KOPT-K1 (cell line): ENCODE measurements around the gene APC2.
"Not testable (repeated sequence)": the region's sequence is repeated elsewhere in the genome, so short reads cannot be mapped to it uniquely, and the experiment has no call there.

Experiments used
- H3K27ac ChIP-seq: fragments of 200-600 bp; sonication (generic); 2 replicates; pipeline ENCODE4 v1.5.1; 2016; ENCODE audit warnings: antibody characterized with exemption, mild to moderate bottlenecking, low read depth, low read length; ENCODE audit not compliant: poor library complexity, severe bottlenecking
- H3K36me3 ChIP-seq: fragments of 200-600 bp; sonication (generic); 2 replicates; pipeline ENCODE4 v1.5.1; 2017; ENCODE audit warnings: antibody characterized with exemption, mild to moderate bottlenecking, low read length, moderate library complexity; ENCODE audit not compliant: insufficient read depth
- H3K9me3 ChIP-seq: fragments of 200-600 bp; sonication (generic); 2 replicates; pipeline ENCODE4 v1.5.1; 2017; ENCODE audit warnings: antibody characterized with exemption, low read length, mild to moderate bottlenecking; ENCODE audit not compliant: insufficient read depth, poor library complexity, severe bottlenecking

The APC2 gene

DNA sequence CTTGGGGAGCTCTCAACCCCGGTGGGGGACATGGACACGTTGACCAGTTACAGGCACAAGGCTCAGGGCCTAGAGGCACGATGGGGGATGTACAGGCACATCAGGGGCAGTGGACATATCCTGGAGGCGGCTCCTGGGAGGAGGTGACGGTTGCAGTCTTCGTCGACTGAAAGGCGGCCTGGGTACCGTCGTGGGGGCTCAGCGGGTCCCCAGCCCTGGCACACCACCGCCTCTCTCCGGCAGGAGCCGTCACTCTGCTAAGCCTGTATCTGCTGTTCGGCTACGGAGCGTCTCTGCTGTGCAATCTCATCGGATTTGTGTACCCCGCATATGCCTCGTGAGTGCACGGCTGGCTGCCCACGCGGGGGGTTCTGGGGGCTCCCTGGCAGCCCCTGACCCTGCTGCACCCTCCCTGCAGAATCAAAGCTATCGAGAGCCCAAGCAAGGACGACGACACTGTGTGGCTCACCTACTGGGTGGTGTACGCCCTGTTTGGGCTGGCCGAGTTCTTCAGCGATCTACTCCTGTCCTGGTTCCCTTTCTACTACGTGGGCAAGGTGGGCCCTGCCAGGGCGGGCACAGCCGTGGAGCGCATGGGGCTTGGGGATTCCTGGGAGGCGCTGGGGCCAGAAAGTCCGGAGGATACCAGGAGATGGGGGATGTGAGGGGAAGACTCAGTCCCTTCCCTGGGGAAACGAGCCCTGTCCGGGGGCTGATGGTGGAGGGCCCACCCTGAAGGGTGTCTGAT is 45.3 kb downstream of the APC2 start:
- Histone ChIP-seq H3K36me3 (no peaks in the 10 kb centered on the region), H3K27ac (no peak overlapping the region), H3K9me3 (no peaks in the 10 kb centered on the region)

DNA sequence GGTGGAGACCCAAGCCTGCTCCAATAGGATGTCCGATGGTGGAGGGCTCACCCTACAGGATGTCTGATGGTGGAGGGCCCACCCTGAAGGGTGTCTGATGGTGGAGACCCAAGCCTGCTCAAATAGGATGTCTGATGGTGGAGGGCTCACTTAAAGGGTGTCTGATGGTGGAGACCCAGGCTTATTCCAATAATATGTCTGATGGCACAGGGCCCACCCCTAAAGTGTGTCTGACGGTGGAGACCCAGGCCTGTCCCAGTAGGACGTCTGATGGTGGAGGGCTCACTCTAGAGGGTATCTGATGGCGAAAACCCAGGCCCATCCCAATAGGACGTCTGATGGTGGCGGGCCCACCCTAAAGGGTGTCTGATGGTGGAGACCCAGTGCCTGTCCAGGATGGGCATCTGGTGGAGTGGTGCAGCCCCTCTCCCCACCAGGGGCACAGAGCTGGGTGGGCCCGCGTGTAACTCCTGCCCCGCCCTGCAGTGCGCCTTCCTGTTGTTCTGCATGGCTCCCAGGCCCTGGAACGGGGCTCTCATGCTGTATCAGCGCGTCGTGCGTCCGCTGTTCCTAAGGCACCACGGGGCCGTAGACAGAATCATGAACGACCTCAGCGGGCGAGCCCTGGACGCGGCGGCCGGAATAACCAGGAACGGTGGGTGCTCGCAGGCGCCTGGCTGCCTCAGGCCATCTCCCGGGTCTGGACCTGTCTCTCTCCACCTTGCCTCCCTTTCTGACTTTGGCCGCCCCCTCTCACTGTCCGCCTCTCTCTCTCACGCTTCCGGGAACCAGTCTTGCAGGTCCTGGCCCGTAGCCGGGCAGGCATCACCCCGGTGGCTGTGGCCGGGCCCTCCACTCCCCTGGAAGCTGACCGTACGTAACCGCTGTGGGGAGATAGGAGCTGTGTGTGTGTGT is 46.1 kb downstream of the APC2 start:
- no peaks in the 10 kb centered on the region for H3K36me3 ChIP-seq
- no peak overlapping the region for H3K27ac ChIP-seq

DNA sequence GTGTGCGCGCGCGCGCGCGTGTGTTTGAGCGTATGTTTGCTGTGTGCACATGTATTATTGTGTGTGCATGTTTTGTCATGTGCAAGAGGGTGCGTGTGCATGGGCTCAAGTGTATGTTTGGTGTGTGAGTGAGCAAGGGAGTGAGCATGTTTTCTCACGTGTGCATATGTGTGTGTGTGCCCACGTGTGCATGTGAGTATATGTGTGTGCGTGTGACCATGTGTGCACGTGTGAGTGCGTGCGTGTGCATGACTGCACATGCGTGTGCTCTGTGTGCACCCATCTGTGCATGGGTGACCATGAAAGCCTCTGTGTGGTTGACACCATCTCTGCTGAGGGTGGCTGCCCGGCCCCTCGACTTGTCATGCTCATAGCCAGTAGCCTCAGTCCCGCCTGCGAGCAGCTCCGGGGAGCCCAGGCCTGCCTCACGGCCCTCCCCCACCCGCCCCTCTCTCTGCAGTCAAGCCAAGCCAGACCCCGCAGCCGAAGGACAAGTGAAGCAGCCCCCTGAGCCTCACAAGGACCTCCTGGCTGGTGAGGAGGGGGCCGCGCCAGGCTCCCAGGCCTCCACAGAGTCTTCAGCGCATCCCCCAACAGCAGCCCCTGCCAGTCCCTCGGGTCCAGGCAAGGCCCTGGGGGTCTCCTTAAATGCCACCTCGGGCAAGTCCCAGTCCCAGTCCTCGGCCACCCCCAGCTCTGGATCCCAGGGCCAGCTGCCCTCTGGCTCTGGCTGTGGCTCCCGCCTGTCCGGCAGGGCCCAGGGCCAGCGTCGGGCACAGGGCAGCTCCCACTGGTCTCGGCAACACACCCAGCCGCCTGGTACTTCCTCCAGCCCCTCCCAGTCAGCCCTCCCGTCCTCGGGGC is 47.0 kb downstream of the APC2 start:
- H3K9me3 ChIP-seq: no peaks in the 10 kb centered on the region
- no peak overlapping the region for H3K27ac ChIP-seq
- H3K36me3 ChIP-seq: no peaks in the 10 kb centered on the region

More for the DNA sequence above, 46.1 kb downstream of the APC2 start:
- H3K9me3 ChIP-seq: no peaks in the 10 kb centered on the region

DNA sequence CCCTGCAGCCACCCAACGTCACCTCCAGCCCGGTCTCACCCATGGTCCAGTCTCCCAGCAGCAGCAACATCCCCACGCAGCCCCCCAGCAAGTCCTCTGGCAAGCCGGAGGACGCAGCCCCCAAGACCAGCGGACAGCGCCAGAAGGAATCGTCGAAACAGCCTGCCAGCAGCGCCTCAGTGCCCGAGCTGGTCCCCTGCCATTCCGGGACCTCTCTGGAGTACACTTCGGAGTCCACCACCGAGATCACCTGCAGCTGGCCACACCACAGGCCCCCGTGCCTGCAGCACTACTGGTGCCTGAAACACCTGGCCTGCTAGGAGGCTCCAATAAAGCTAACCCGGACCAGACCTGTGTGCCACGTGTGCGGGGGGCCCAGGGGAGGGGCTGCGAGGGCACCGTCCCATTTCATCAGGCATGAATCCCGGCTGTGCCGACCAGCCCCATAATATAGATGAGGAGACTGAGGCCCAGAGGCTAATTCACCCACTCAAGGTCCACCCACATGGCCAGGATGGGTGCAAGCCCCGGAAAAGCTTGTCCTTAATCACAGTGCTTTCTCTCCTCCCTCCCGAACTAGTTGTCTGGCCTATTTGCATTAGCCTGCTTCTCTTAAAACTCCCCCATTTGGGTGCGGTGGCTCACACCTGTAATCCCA is 47.8 kb downstream of the APC2 start:
- no peaks in the 10 kb centered on the region for H3K36me3 ChIP-seq
- H3K27ac ChIP-seq: no peak overlapping the region
- no peaks in the 10 kb centered on the region for H3K9me3 ChIP-seq

DNA sequence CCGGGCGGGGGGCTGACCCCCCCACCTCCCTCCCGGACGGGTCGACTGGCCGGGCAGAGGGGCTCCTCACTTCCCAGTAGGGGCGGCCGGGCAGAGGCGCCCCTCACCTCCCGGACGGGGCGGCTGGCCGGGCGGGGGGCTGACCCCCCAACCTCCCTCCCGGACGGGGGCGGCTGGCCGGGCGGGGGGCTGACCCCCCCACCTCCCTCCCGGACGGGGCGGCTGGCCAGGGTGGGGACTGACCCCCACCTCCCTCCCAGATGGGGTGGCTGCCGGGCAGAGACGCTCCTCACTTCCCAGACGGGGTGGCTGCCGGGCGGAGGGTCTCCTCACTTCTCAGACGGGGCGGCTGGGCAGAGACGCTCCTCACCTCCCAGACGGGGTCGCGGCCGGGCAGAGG is 49.3 kb downstream of the APC2 start:
- H3K9me3 ChIP-seq, H3K27ac ChIP-seq, H3K36me3 ChIP-seq: not testable (repeated sequence)

DNA sequence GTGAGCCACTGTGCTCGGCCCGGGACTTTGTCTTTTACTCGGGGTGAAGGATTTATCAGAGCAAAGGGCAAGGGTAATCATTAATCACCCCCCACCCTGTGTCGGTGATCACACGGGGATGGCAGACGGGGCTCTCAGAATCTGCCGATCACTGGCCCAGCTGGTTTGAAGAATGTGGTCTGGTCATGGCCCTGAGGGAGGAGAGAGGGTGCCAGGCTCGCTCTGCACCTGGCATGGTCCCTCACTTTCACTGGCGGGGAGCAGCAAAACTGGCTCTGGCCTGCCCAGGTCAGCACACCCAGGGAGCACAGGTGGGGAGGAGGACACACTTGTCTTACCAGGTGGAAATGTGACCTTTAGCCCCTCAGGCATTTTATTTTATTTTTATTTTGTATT is 51.3 kb downstream of the APC2 start:
- no peak overlapping the region for H3K27ac ChIP-seq
- no peaks in the 10 kb centered on the region for H3K9me3 ChIP-seq
- H3K36me3 ChIP-seq: no peaks in the 10 kb centered on the region

DNA sequence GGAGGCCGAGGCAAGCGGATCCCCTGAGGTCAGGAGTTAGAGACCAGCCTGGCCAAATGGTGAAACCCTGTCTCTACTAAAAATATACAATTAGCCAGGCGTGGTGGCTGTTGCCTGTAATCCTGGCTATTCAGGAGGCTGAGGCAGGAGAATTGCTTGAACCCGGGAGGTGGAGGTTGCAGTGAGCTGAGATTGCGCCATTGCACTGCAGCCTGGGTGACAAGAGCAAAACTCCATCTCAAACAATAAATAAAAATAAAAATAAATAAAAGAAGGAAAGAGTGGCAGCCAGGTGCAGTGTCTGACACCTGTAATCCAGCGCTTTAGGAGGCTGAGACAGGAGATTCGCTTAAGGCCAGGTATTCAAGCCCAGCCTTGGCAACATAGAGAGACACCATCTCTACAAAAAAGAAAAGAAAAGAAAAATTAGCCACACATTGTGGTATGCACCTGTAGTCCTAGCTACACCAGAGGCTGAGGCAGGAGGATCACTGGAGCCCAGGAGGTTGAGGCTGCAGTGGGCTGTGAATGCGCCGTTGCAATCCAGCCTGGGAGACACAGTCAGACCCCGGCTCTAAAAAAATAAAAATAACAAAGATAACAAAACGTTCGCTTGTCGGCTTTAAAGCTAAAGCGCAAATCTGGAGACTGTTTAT is 52.6 kb downstream of the APC2 start:
- Histone ChIP-seq H3K27ac (no peak overlapping the region), H3K9me3 (no peaks in the 10 kb centered on the region)

DNA sequence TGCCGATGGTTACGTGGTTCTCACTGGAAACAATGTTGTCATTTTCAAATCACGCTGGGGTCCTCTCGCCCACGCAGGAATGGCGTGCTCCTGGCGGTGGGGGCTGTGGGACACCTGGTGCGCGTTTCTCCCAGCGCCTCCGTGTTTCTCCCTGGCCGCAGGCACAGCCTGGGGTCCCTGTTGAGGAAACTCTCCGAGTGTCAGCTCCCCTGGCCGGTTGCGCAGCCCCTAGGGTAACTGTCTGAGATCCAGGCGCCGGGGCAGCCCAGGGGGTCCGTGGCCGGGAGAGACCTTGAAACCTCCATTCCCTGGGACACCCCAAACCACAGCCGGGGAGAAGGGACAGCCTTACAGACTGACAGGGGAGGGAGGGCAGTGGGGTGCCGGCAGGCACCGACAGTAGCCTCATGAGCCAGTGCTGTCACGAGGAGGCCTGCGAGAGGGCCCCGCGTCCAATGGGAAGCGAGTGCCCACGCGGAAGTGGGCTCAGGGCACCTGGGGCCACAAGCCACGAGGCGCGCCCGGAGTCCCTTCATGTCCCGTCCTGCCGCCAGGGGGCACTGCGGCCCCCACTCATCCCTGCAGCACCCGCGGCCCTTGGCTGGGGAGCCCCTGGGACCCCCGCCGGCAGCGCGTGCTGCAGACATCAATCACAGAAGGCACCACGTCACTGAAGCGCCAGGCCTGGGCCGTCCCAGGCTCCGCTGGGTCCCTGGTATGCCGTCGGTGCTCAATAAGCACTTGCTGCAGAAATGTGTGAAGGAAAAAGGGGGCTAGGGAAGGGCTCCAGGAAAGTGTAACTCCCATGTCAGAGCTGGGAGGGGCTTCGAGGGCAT is 53.4 kb downstream of the APC2 start:
- Histone ChIP-seq H3K36me3 (no peaks in the 10 kb centered on the region), H3K9me3 (no peaks in the 10 kb centered on the region), H3K27ac (no peak overlapping the region)

More for the DNA sequence above, 52.6 kb downstream of the APC2 start:
- H3K36me3 ChIP-seq: no peaks in the 10 kb centered on the region

DNA sequence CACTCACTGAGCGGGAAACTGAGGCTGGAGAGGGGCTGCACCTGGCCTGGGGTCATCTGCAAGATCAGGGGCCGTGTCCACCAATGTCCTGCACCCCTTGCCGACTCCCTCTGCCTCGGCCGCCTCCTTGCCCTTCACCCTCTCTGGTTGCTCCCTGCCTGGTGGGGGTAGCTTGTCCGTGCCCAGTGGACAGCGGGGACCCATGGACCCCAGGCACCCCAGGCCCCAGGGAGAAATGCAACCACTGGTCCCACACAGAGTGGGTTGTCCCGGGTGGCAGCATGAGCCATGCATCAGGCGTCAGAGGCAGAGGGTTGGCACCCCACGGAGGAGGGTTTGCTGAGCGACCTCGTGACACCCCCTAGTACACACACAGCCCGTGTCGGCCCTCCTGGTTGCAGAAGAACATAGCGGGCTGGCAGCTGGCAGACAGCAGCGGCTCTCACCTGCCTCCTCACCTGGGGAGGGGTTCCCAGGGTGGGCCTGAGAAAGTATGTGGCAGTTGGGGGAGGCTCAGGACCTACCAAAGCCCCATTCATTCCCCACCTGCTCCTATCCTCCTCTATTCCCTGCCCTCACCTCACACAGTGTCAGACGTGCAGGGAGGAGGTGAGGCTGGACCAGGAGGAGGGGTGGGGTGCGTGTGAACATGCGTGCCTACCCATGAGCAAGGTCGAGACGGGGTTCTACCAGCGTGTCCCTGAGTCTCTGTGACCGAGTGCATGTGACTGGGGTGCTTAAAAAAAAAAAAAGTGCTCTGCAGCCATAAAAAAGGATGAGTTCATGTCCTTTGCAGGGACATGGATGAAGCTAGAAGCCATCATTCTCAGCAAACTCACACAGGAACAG is 54.2 kb downstream of the APC2 start:
- Histone ChIP-seq H3K27ac (no peak overlapping the region), H3K36me3 (no peaks in the 10 kb centered on the region), H3K9me3 (no peaks in the 10 kb centered on the region)

DNA sequence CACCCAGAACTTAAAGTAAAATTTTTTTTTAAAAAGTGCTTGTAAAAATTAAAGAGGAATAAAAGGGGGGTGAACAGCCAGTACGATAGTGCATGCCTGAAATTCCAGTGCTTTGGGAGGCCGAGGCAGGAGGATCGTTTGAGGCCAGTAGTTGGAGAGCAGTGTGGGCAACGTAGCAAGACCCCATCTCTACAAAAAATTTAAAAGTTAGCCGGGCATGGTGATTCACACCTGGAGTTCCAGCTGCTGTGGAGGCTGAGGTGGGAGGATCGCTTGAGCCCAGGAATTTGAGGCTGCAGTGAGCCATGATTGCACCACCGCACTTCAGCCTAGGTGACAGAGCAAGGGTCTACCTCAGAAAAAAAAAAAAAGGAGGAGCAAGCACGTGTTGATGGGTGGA is 55.1 kb downstream of the APC2 start:
- H3K36me3 ChIP-seq: no peaks in the 10 kb centered on the region
- H3K27ac ChIP-seq: no peak overlapping the region
- H3K9me3 ChIP-seq: no peaks in the 10 kb centered on the region

DNA sequence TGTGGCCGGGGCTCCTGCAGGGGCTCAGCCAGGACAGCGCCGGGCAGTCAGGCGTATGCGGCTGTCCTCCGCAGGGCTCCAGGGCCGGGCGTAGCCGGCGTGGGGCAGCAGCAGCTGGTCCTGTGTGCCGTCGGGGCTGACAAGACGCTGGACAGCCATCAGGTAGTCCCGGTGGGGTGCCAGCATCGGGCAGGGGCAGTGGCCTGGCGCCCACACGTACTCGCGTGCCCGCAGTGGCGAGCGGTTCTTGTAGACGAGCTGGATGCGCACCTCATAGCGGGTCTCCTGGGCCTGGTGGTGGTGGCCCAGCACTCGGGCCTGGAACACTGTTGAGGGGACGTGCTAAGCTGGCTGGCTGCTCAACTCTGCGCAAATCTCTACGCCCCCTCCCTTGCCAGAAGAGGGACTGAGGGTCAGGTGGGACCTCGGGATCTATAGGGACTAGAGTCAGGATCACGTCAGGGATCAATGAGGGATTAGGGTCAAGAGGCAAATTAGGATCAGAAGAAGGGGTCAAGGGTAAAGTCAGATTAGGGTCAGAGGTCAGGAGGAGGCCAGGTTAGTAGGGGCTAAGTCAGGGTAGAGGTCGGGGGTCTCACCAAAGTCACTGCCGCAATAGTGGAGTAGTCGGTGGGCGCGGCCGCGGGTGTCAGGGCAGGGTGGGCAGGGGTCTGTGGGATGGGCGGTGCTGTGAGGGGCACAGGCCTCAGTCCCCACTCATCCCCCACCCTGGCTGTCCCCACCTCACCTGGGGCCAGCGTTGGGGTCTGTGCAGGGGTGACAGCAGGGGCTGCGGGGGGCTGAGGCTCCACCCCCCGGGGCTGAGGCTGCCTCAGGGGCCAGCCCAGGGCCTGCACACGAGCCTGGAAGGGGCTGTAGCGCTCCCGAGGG is 56.3 kb downstream of the APC2 start:
- Histone ChIP-seq H3K27ac (no peak overlapping the region), H3K9me3 (no peaks in the 10 kb centered on the region), H3K36me3 (no peaks in the 10 kb centered on the region)

DNA sequence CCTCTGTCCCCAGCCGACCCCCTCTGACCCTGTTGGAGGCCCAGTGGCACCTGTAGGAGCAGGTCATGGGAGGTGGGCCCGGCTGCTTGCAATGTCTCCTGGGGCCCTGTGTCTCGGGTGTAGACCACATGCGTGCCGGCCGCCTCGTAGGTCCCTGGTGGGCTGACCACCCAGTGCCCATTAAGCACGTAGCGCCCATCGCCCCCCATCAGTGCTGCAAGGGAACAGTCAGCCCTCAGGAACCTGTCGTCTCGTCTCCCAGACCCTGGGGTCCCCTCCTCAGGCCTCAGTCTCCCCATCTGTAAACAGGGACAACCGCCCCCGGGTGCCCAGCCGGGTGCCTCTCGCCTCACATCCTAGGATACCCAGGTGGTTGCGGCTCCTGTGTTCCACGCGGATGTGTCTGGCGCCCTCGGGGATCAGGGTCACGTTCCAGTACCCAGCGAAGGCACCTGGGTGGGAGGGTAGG is 57.3 kb downstream of the APC2 start:
- no peaks in the 10 kb centered on the region for H3K9me3 ChIP-seq
- H3K27ac ChIP-seq: no peak overlapping the region

More for the DNA sequence above, 57.3 kb downstream of the APC2 start:
- H3K36me3 ChIP-seq: no peaks in the 10 kb centered on the region
